Measurements from ENCODE around the gene ACACA. TPM values are rescaled to one million over a fixed set of nuclear protein-coding genes. Genes with fewer than 3 reads are reported as not detected.

Gene ACACA
- total and polyA plus RNA-seq, 3 experiments from 2014 or later, result 7.5 to 51.1 (median 41.3) TPM

DNA sequence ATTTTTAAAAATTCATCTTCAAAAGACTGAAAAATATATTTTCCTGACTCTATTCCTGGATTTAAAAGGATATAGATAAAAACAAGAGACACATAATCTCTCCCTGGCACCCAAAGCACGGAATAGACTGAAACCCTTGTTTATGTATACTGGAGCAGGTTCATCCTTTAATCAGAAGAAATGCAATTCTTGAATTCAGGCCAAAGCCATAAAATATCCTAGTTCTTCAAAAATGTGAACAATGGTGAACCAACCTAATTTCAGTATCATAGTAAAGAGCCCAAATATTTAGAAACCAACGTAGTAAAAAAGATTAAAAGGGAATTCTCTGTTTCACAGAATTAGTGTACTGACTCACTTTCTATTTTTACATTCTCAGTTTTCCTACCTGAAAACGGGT lies 219.4 kb downstream of the ACACA start:
- POLR2A ChIA-PET, result no interaction called here

DNA sequence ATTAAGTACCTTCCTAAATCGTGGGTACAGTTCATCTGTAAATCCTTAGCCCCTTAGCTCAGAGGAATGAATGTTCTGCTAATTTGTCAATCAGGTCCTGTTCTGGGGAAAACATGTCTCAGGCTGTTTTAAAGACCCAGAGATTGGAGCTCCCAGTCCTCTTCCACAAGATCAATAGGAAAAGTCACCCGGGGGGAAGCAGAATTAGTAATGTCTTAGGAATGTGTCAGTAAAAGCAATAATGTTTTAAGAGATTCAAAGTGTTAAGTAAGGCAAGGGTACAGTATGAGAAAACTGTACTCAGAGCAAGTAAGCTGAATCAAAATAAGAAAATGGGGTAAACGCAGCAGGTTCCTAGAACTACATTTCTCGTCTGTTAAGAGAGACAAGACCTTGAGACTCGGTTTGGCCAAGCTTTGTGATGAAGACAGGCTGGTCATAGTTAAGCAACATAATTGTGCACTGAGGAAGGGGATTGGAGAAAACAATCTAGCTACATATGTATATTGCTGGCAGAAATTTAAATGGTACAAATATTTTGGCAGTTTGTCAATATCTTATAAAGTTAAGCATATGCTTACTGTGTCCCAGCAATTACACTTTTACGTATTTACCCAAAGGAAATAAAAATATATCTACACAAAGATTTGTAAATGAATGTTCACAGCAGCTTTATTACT lies 223.7 kb downstream of the ACACA start:
- H3K36me3 ChIP-seq (ENCODE audit: insufficient read depth, low read length), result peaks cover 7% of the 10 kb centered on the region

More for the DNA sequence above, 219.4 kb downstream of the ACACA start:
- no peaks in the 10 kb centered on the region for H3K27me3 ChIP-seq (ENCODE audit: insufficient read depth, low read length, poor library complexity, severe bottlenecking)
- H3K4me3 ChIP-seq (ENCODE audit: low read length), result no peak overlapping the region
- peaks cover 0 to 62% (median 23%) of the 10 kb centered on the region in 3 donors for H3K36me3 Mint-ChIP-seq
- no peaks in the 10 kb centered on the region for H3K27me3 Mint-ChIP-seq
- H3K9me3 ChIP-seq (ENCODE audit: low read length), result no peaks in the 10 kb centered on the region
- no peak for DNase-seq
- CTCF ChIA-PET, result no interaction called here
- peaks cover 7% of the 10 kb centered on the region for H3K36me3 ChIP-seq (ENCODE audit: insufficient read depth, low read length)
- no peaks in the 10 kb centered on the region for H3K4me1 ChIP-seq (ENCODE audit: insufficient read depth, low read length)
- no peak overlapping the region for H3K4me3 Mint-ChIP-seq
- H3K4me1 Mint-ChIP-seq, result no peaks in the 10 kb centered on the region
- no peak overlapping the region for H3K27ac ChIP-seq (ENCODE audit: low read depth, low read length)
- H3K27ac Mint-ChIP-seq, result no peak overlapping the region
- no peaks in the 10 kb centered on the region for H3K9me3 Mint-ChIP-seq

DNA sequence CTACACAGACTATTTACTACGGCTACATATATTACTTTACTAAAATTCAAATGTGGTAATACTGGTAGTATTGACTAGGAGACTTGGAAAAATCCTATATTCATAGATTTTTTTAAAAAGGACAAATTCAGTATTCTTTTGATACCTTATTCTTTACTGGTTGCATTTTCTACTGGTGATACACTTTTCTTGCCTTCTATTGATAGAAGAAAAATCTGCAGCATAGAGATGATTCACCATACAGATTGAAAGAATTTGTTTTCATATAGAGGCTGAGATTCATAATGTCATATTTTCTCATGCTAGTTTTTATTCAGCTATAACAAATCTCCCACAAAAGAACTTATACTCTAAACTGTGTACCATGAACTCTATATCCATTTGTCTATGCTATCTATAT lies 226.3 kb downstream of the ACACA start:
- peaks cover 7% of the 10 kb centered on the region for H3K36me3 ChIP-seq (ENCODE audit: insufficient read depth, low read length)
- H3K9me3 ChIP-seq (ENCODE audit: low read length), result no peaks in the 10 kb centered on the region
- Mint-ChIP-seq H3K27me3 (no peaks in the 10 kb centered on the region), H3K9me3 (no peaks in the 10 kb centered on the region), H3K4me3 (no peak overlapping the region), H3K4me1 (no peaks in the 10 kb centered on the region), H3K27ac (peak overlapping the region in 1 of 8 donors; percentile 7), H3K36me3 (peaks cover 17 to 47% (median 22%) of the 10 kb centered on the region in 3 donors)
- no peak overlapping the region for H3K27ac ChIP-seq (ENCODE audit: low read depth, low read length)
- H3K27me3 ChIP-seq (ENCODE audit: insufficient read depth, low read length, poor library complexity, severe bottlenecking), result no peaks in the 10 kb centered on the region
- DNase-seq, result no peak
- POLR2A ChIA-PET, result no interaction called here
- no peaks in the 10 kb centered on the region for H3K4me1 ChIP-seq (ENCODE audit: insufficient read depth, low read length)
- no peak overlapping the region for H3K4me3 ChIP-seq (ENCODE audit: low read length)
- CTCF ChIA-PET, result no interaction called here

More for the DNA sequence above, 223.7 kb downstream of the ACACA start:
- CTCF ChIA-PET, result no interaction called here
- Histone ChIP-seq H3K4me1 (ENCODE audit: insufficient read depth, low read length) (no peaks in the 10 kb centered on the region), H3K9me3 (ENCODE audit: low read length) (no peaks in the 10 kb centered on the region), H3K27ac (ENCODE audit: low read depth, low read length) (no peak overlapping the region), H3K27me3 (ENCODE audit: insufficient read depth, low read length, poor library complexity, severe bottlenecking) (no peaks in the 10 kb centered on the region), H3K4me3 (ENCODE audit: low read length) (no peak overlapping the region)
- Mint-ChIP-seq H3K27ac (no peak overlapping the region), H3K4me3 (no peak overlapping the region), H3K36me3 (peaks cover 16 to 48% (median 18%) of the 10 kb centered on the region in 3 donors), H3K4me1 (no peaks in the 10 kb centered on the region), H3K27me3 (no peaks in the 10 kb centered on the region), H3K9me3 (no peaks in the 10 kb centered on the region)
- POLR2A ChIA-PET, result no interaction called here
- no peak for DNase-seq

DNA sequence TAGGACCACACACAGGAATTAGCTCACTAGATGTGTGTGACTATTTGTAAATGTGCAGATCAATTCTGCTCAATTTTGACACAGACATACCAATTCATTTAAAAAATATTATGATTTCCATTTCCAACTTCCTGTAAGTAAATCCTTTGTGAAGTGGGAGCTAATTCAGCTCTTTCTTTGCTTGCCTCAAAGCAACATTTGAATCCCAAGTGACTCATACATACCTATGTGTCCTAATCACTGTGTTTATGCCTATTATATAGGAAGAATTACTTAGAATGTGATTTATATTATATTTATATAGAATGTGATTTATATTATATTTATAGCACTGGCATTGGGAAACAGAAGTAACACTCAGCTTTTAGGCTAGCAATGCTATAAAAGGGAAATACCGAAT lies 226.7 kb downstream of the ACACA start:
- H3K4me3 ChIP-seq (ENCODE audit: low read length), result no peak overlapping the region
- Mint-ChIP-seq H3K27me3 (no peaks in the 10 kb centered on the region), H3K27ac (no peak overlapping the region), H3K4me3 (no peak overlapping the region), H3K36me3 (peaks cover 19 to 50% (median 22%) of the 10 kb centered on the region in 3 donors), H3K9me3 (no peaks in the 10 kb centered on the region), H3K4me1 (no peaks in the 10 kb centered on the region)
- no peak overlapping the region for H3K27ac ChIP-seq (ENCODE audit: low read depth, low read length)
- H3K4me1 ChIP-seq (ENCODE audit: insufficient read depth, low read length), result no peaks in the 10 kb centered on the region
- H3K9me3 ChIP-seq (ENCODE audit: low read length), result no peaks in the 10 kb centered on the region
- ChIA-PET POLR2A (no interaction called here), CTCF (no interaction called here)
- peaks cover 7% of the 10 kb centered on the region for H3K36me3 ChIP-seq (ENCODE audit: insufficient read depth, low read length)
- no peak for DNase-seq
- H3K27me3 ChIP-seq (ENCODE audit: insufficient read depth, low read length, poor library complexity, severe bottlenecking), result no peaks in the 10 kb centered on the region

DNA sequence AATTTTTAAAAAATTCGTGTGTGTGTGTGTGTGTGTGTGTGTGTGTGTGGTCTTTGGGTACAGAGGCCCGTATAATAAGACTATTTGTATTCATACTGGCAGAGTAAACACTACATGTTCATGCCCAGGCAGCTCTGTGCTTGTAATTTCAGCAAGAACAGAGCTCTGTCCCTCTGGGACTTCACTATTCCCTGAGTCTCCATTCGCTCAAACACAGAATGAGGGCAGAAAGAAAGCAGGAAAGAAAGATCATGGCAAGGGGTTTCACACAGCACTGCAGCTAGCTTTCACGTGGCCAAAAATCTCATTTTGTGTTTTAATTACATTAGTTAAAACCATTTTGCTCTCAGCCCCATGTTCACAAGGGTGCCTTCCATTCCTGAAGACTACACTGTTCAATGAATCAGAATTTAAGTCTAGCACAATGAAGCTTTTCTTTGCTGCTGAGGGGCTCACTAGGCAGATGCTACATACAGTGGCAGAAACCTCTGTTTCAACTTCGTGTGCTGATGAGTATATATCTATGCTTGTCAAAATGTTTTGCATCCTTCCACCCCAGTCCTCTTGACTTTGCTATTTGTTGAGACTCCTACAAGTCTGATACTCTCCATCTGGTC lies 229.3 kb downstream of the ACACA start:
- CTCF ChIA-PET, result no interaction called here

DNA sequence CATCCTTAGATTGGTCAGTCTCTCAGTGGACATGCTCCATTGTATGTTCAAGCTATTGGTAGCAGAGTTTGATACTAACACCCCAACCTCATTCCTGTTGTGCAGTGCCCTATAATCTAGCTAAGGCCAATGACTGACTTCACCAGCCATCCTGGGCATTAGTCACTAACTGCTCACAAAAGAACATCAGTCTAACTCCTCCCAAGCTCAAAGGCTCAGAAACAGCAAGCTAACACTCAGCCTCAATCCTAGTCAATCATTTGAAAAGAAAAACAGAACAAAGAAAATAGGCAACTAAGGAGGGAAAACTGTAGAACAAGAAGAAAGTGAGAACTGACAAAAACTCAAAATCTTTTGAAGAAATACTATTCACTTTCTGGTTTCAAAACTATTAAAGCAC lies 229.9 kb downstream of the ACACA start:
- Mint-ChIP-seq H3K4me1 (no peaks in the 10 kb centered on the region), H3K27ac (no peak overlapping the region), H3K36me3 (peaks cover 21 to 48% (median 25%) of the 10 kb centered on the region in 3 donors), H3K4me3 (no peak overlapping the region), H3K9me3 (no peaks in the 10 kb centered on the region), H3K27me3 (no peaks in the 10 kb centered on the region)
- Histone ChIP-seq H3K4me3 (ENCODE audit: low read length) (no peak overlapping the region), H3K27ac (ENCODE audit: low read depth, low read length) (no peak overlapping the region), H3K4me1 (ENCODE audit: insufficient read depth, low read length) (no peaks in the 10 kb centered on the region), H3K9me3 (ENCODE audit: low read length) (no peaks in the 10 kb centered on the region), H3K36me3 (ENCODE audit: insufficient read depth, low read length) (peaks cover 7% of the 10 kb centered on the region), H3K27me3 (ENCODE audit: insufficient read depth, low read length, poor library complexity, severe bottlenecking) (no peaks in the 10 kb centered on the region)
- ChIA-PET POLR2A (no interaction called here), CTCF (no interaction called here)
- DNase-seq, result no peak

More for the DNA sequence above, 229.3 kb downstream of the ACACA start:
- H3K9me3 Mint-ChIP-seq, result no peaks in the 10 kb centered on the region
- Histone ChIP-seq H3K4me3 (ENCODE audit: low read length) (no peak overlapping the region), H3K36me3 (ENCODE audit: insufficient read depth, low read length) (peaks cover 7% of the 10 kb centered on the region), H3K4me1 (ENCODE audit: insufficient read depth, low read length) (no peaks in the 10 kb centered on the region), H3K27me3 (ENCODE audit: insufficient read depth, low read length, poor library complexity, severe bottlenecking) (no peaks in the 10 kb centered on the region), H3K9me3 (ENCODE audit: low read length) (no peaks in the 10 kb centered on the region), H3K27ac (ENCODE audit: low read depth, low read length) (no peak overlapping the region)
- no peak for DNase-seq
- H3K4me3 Mint-ChIP-seq, result no peak overlapping the region
- peaks cover 21 to 48% (median 25%) of the 10 kb centered on the region in 3 donors for H3K36me3 Mint-ChIP-seq
- H3K4me1 Mint-ChIP-seq, result no peaks in the 10 kb centered on the region
- POLR2A ChIA-PET, result no interaction called here
- no peak overlapping the region for H3K27ac Mint-ChIP-seq
- no peaks in the 10 kb centered on the region for H3K27me3 Mint-ChIP-seq

DNA sequence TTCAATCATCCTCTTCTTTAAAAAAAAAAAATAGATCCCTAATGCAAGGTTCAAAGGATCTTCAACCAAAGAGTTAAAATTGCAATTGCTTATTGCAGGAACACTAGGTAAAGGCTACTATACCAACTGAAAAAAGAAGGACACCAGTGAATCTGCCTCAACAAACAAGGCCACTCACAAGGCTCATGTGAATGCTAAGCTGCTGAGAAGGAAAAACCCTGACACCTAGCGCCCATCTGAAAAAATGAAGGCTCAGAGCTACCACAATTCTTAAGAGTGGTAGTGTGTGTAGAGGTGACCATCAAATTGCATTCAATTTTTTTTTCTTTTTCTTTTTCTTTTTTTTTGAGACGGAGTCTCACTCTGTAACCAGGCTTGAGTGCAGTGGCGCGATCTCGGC lies 232.4 kb downstream of the ACACA start:
- no peaks in the 10 kb centered on the region for H3K9me3 Mint-ChIP-seq
- no peak for DNase-seq
- H3K27me3 Mint-ChIP-seq, result no peaks in the 10 kb centered on the region
- H3K27me3 ChIP-seq (ENCODE audit: insufficient read depth, low read length, poor library complexity, severe bottlenecking), result no peaks in the 10 kb centered on the region
- POLR2A ChIA-PET, result interaction anchor here (0.6 kb wide), 1 partner anchor 13 kb away, joined by 4 read pairs; no protein-coding TSS in a partner anchor
- H3K4me1 Mint-ChIP-seq, result no peaks in the 10 kb centered on the region
- no peak overlapping the region for H3K4me3 ChIP-seq (ENCODE audit: low read length)
- peak overlapping the region in 1 of 8 donors; percentile 36 for H3K27ac Mint-ChIP-seq
- no peak overlapping the region for H3K4me3 Mint-ChIP-seq
- no peaks in the 10 kb centered on the region for H3K4me1 ChIP-seq (ENCODE audit: insufficient read depth, low read length)
- CTCF ChIA-PET, result interaction anchor here (0.6 kb wide), 1 partner anchor 10 kb away, joined by 3 read pairs; no protein-coding TSS in a partner anchor
- no peaks in the 10 kb centered on the region for H3K36me3 ChIP-seq (ENCODE audit: insufficient read depth, low read length)
- H3K36me3 Mint-ChIP-seq, result peaks cover 20 to 41% (median 22%) of the 10 kb centered on the region in 3 donors
- H3K9me3 ChIP-seq (ENCODE audit: low read length), result no peaks in the 10 kb centered on the region
- no peak overlapping the region for H3K27ac ChIP-seq (ENCODE audit: low read depth, low read length)

DNA sequence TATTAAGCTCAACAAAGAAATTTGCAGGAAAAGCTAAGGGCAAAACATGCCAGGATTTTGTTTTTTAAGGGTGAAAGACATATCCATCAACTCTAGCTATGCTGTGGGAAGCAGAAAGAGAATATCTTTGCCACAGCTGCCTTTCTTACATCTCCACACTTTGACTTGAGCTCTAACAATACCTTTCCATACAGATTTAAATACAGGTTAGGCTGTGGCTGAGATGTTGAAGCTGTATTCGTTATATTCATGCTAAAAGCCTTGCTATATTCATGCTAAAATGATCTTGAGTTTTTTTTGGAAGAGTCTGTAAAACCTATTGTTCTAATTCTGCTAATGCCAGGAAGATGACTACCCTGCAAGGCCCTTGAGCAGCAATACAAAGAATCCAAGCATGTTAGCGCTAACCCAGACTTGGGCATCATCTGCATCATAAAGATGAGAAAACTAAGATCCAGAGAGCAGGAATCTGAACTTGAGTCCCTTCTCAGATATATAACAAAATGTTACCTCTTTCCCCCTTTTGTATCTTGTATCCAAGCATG lies 235.7 kb downstream of the ACACA start:
- ChIA-PET CTCF (no interaction called here), POLR2A (interaction anchor here (0.7 kb wide), 1 partner anchor 42 kb away, joined by 3 read pairs; no protein-coding TSS in a partner anchor)
- Mint-ChIP-seq H3K4me1 (no peaks in the 10 kb centered on the region), H3K27ac (no peak overlapping the region), H3K27me3 (no peaks in the 10 kb centered on the region), H3K9me3 (no peaks in the 10 kb centered on the region), H3K4me3 (no peak overlapping the region), H3K36me3 (peaks cover 3 to 15% (median 11%) of the 10 kb centered on the region in 3 donors)
- H3K4me3 ChIP-seq (ENCODE audit: low read length), result no peak overlapping the region
- no peaks in the 10 kb centered on the region for H3K9me3 ChIP-seq (ENCODE audit: low read length)
- no peak for DNase-seq
- no peak overlapping the region for H3K27ac ChIP-seq (ENCODE audit: low read depth, low read length)
- H3K4me1 ChIP-seq (ENCODE audit: insufficient read depth, low read length), result no peaks in the 10 kb centered on the region
- no peaks in the 10 kb centered on the region for H3K36me3 ChIP-seq (ENCODE audit: insufficient read depth, low read length)
- H3K27me3 ChIP-seq (ENCODE audit: insufficient read depth, low read length, poor library complexity, severe bottlenecking), result no peaks in the 10 kb centered on the region

Measured in CD8-positive, alpha-beta memory T cell (primary cell).